ENCODE measurements around the gene CCDC85C. TPM values are rescaled to one million over a fixed set of nuclear protein-coding genes. Genes with fewer than 3 reads are reported as not detected.

The CCDC85C gene
- total RNA-seq, 2 donors from 2014 or later, result 35.1 to 47.2 TPM

DNA sequence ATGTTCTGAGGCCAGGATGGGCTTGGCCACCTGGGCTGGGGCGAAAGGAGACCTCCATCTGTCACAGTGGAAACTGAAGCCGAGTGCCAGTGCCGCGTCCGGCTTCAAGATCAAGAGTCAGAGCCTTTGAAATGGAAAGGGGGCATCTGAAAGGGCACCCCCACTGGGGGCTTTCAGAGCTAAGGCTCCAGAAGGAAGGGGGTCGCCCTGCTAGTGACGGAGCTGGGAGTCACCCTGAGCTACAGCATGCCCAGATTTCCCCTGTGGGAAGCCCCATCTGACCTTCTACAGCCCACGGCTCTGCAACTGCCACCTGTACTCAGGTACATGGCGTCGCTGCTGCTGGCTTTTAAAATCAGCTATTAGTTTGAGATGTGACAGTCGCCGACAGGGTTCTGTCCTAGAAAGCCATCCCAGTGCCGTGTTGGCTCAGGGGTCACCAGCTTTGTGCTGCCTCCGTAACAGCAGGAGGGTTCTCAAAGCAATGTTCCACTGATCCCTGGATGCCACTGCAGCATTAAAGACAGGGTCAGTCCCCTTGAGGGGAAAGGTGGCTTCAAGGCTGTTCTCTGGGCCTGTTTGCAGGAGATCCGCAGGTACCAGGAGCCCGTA lies 91.3 kb downstream of the CCDC85C start:
- TF ChIP-seq POLR2A (IDR thresholded peaks at IDR 0.05) (no peak), CTCF (IDR thresholded peaks at IDR 0.05) (no peak), POLR2AphosphoS5 (IDR thresholded peaks at IDR 0.05) (no peak)
- no peak for DNase-seq (ENCODE audit: low spot score)
- Histone ChIP-seq H3K9me3 (no peaks in the 10 kb centered on the region), H3K4me3 (no peak overlapping the region), H3K27me3 (replicated peaks; ENCODE audit: insufficient read depth) (no peaks in the 10 kb centered on the region), H3K36me3 (peaks cover 6 to 7% of the 10 kb centered on the region in 2 donors), H3K4me1 (replicated peaks) (no peaks in the 10 kb centered on the region), H3K27ac (no peak overlapping the region)
- intact Hi-C loops (cut with DNase I), result loop anchor here (10.0 kb wide), 2 partner anchors 282 to 382 kb away; partner anchors contain the start of gene EML1
- 92% methylated on average over 16 of the region's 16 CpGs for WGBS

DNA sequence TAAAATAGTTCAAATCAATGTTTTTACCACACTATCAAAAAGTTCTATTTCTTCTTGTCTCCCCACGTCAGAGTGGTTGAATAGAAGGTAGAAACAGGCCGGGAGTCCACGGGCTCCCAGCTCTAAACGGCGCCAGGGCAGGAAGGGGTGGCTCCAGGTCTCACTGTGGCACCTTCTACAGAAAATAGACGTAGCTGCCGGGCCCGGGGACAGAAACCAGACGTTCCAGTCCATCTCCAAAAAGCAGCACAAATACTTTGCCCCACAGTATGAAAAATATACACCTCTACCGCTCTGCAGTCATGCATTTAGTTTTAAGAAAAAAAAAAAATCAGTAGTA lies 91.9 kb downstream of the CCDC85C start:
- Histone ChIP-seq H3K36me3 (peaks cover 9 to 12% of the 10 kb centered on the region in 2 donors), H3K4me1 (replicated peaks) (no peaks in the 10 kb centered on the region), H3K27me3 (replicated peaks; ENCODE audit: insufficient read depth) (no peaks in the 10 kb centered on the region), H3K27ac (peak overlapping the region; percentile 10 to 15), H3K4me3 (no peak overlapping the region), H3K9me3 (no peaks in the 10 kb centered on the region)
- 36% methylated on average over 10 of the region's 10 CpGs for WGBS
- intact Hi-C loops (cut with DNase I), result loop anchor here (10.0 kb wide), 2 partner anchors 283 to 383 kb away; partner anchors contain the start of gene EML1
- DNase-seq (ENCODE audit: low spot score), result no peak
- no peak for TF ChIP-seq POLR2A (IDR thresholded peaks at IDR 0.05)
- no peak for TF ChIP-seq CTCF (IDR thresholded peaks at IDR 0.05)
- no peak for TF ChIP-seq POLR2AphosphoS5 (IDR thresholded peaks at IDR 0.05)

- Histone ChIP-seq H3K4me1 (replicated peaks) (no peaks in the 10 kb centered on the region), H3K9me3 (no peaks in the 10 kb centered on the region), H3K4me3 (no peak overlapping the region), H3K27ac (peak overlapping the region; percentile 10 to 15), H3K36me3 (peaks cover 9 to 15% of the 10 kb centered on the region in 2 donors), H3K27me3 (replicated peaks; ENCODE audit: insufficient read depth) (no peaks in the 10 kb centered on the region)
- DNase-seq (ENCODE audit: low spot score), result no peak
- no peak for TF ChIP-seq POLR2AphosphoS5 (IDR thresholded peaks at IDR 0.05)
- no peak for TF ChIP-seq POLR2A (IDR thresholded peaks at IDR 0.05)
- TF ChIP-seq CTCF (IDR thresholded peaks at IDR 0.05), result no peak
- intact Hi-C loops (cut with DNase I), result loop anchor here (10.0 kb wide), 2 partner anchors 283 to 383 kb away; partner anchors contain the start of gene EML1
- WGBS, result 50% methylated on average over 10 of the region's 12 CpGs
Measured at GRCh38 chr14:99511421-99512109, 92.4 kb downstream of the CCDC85C start.

DNA sequence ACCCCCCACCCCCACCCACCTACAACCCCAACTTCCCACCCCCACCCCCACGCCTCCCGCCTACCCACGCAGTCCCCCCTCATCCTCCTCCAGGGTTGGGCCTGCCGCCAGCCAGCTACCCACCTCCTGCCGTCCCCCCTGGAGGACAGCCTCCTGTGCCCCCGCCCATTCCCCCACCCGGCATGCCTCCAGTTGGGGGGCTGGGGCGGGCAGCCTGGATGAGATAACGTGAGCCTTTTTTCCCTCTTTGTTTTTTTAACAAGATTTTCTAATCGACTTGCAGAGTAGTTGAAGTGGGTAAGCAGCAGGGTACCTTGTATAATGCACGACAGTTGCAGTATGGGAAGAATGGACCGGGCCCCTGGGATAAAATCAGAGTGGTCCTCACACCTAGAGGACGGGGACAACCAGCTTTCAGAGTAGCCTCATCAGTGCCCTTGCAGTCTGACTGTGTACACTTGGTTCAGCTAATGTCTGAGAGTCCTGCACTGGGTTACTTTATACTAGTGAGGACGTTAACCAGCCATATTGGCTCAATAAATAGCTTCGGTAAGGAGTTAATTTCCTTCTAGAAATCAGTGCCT lies 93.4 kb downstream of the CCDC85C start:
- intact Hi-C loops (cut with DNase I), result loop anchor here (10.0 kb wide), 2 partner anchors 284 to 384 kb away; partner anchors contain the start of gene EML1
- TF ChIP-seq POLR2AphosphoS5 (IDR thresholded peaks at IDR 0.05) (no peak), POLR2A (IDR thresholded peaks at IDR 0.05) (no peak), CTCF (IDR thresholded peaks at IDR 0.05) (no peak)
- Histone ChIP-seq H3K27me3 (replicated peaks; ENCODE audit: insufficient read depth) (no peaks in the 10 kb centered on the region), H3K27ac (no peak overlapping the region), H3K9me3 (no peaks in the 10 kb centered on the region), H3K4me1 (replicated peaks) (no peaks in the 10 kb centered on the region), H3K36me3 (peaks cover 10 to 15% of the 10 kb centered on the region in 2 donors), H3K4me3 (no peak overlapping the region)
- DNase-seq (ENCODE audit: low spot score), result no peak
- 56% methylated on average over 14 of the region's 15 CpGs for WGBS

Data from prostate gland (tissue), 2 donors.